Hematopoietic multipotent progenitor cell (in vitro differentiated cells): ENCODE results near the gene SRRM5. TPM values are rescaled to one million over a fixed set of nuclear protein-coding genes. Genes with fewer than 3 reads are reported as not detected.
"Not testable (repeated sequence)": the region's sequence is repeated elsewhere in the genome, so short reads cannot be mapped to it uniquely, and the experiment has no call there.

Experiments used
- DNase-seq, 3 donors: peaks; one replicate each; pipeline ENCODE4 v3.0.0-alpha.2; 2011 to 2015; ENCODE audit warnings: low read depth in 2 of 3, low spot score in 2 of 3
- total RNA-seq: library from RNA; depleted of rRNA; stranded (reverse); fragments of >200 nt; gene quantifications from one replicate; pipeline ENCODE4 v1.2.3, GENCODE V29; 2012

Gene SRRM5
- total RNA-seq, 1 donor, result under 0.01 TPM

GRCh38 chr19:43612374-43612773, 486 bp downstream of the SRRM5 start:
- no peak for DNase-seq

GRCh38 chr19:43616306-43616705, 4.4 kb downstream of the SRRM5 start:
- DNase-seq, result no peak

- DNase-seq, result no peak
These were observed 5.1 kb downstream of the SRRM5 start for GRCh38 chr19:43616954-43617353.

- DNase-seq, result peak in 1 of 3 donors; percentile 60
These were observed 7.0 kb downstream of the SRRM5 start for GRCh38 chr19:43618921-43619261.

- DNase-seq, result peak; percentile 77 to 94 (median 92)
These were observed 7.6 kb downstream of the SRRM5 start, which contains the start of gene ZNF428 for GRCh38 chr19:43619262-43620060. ZNF428 (minus strand) TSS chr19:43619629; CDS start chr19:43614304, 5,325 bp downstream.

- DNase-seq, result no peak
These were observed 8.4 kb downstream of the SRRM5 start for GRCh38 chr19:43620061-43621001.

- no peak for DNase-seq
These were observed 10.2 kb downstream of the SRRM5 start for GRCh38 chr19:43622070-43622469.

GRCh38 chr19:43622956-43623355, 11.1 kb downstream of the SRRM5 start:
- no peak for DNase-seq

- DNase-seq, result no peak
These were observed 12.2 kb downstream of the SRRM5 start for GRCh38 chr19:43623889-43624670.

GRCh38 chr19:43624933-43625332, 13.0 kb downstream of the SRRM5 start:
- DNase-seq, result peak; percentile 65 to 91 (median 88)

GRCh38 chr19:43625918-43626579, 14.2 kb downstream of the SRRM5 start:
- DNase-seq, result peak in 2 of 3 donors; percentile 52 to 66

- DNase-seq, result no peak
These were observed 14.9 kb downstream of the SRRM5 start for GRCh38 chr19:43626838-43627237.

- no peak for DNase-seq
These were observed 16.9 kb downstream of the SRRM5 start for GRCh38 chr19:43628646-43629326.

GRCh38 chr19:43631491-43631890, 19.6 kb downstream of the SRRM5 start:
- no peak for DNase-seq

- DNase-seq, result no peak
These were observed 21.6 kb downstream of the SRRM5 start for GRCh38 chr19:43633520-43633919.

- no peak for DNase-seq
These were observed 22.2 kb downstream of the SRRM5 start for GRCh38 chr19:43634068-43634467.

GRCh38 chr19:43634506-43634871, 22.6 kb downstream of the SRRM5 start:
- DNase-seq, result no peak

GRCh38 chr19:43634872-43635560, 23.1 kb downstream of the SRRM5 start:
- DNase-seq, result no peak

- not testable (repeated sequence) for DNase-seq
These were observed 23.7 kb downstream of the SRRM5 start for GRCh38 chr19:43635561-43635940.
